DND-41 (cell line): ENCODE data around the gene SLC22A16.
"Not testable (repeated sequence)": the region's sequence is repeated elsewhere in the genome, so short reads cannot be mapped to it uniquely, and the experiment has no call there.

ENCODE experiments used
- ATAC-seq: fragments of 200-7000 bp; cut with Tn5 transposase; 3 replicates; pipeline ENCODE4 v1.9.1; 2021; ENCODE audit warnings: low read depth; ENCODE audit not compliant: insufficient read depth
- DNase-seq: peaks from one replicate; pipeline ENCODE4 v3.0.0-alpha.2; 2020
- H2AFZ ChIP-seq: 2 replicates; pipeline ENCODE4 v1.6.0; 2012; ENCODE audit warnings: low read depth, low read length
- H3K27ac ChIP-seq: 2 replicates; pipeline ENCODE4 v1.5.1; 2012; ENCODE audit warnings: low read length, inconsistent platforms
- H3K27me3 ChIP-seq: fragments of 200-600 bp; sonication (generic); 2 replicates; pipeline ENCODE4 v1.6.0; 2012; ENCODE audit warnings: low read length, mild to moderate bottlenecking, inconsistent platforms; ENCODE audit not compliant: insufficient read depth, poor library complexity
- H3K36me3 ChIP-seq: 2 replicates; pipeline ENCODE4 v1.5.1; 2012; ENCODE audit warnings: low read length, inconsistent platforms; ENCODE audit not compliant: insufficient read depth
- H3K4me1 ChIP-seq: 2 replicates; pipeline ENCODE4 v1.5.1; 2012; ENCODE audit warnings: mild to moderate bottlenecking, low read length; ENCODE audit not compliant: insufficient read depth
- H3K4me2 ChIP-seq: 2 replicates; pipeline ENCODE4 v1.6.0; 2012; ENCODE audit warnings: mild to moderate bottlenecking, moderate library complexity, low read length, inconsistent platforms; ENCODE audit not compliant: insufficient read depth
- H3K4me3 ChIP-seq, 2 experiments: fragments of 200-600 bp in 1 of 2; shearing (Covaris generic) in 1 of 2; 2 replicates each; pipeline ENCODE4 v1.5.1; 2012 to 2016; ENCODE audit warnings: inconsistent platforms in 2 of 2, low read length in 2 of 2, mild to moderate bottlenecking in 2 of 2, low read depth in 1 of 2, moderate library complexity in 1 of 2
- H3K79me2 ChIP-seq: 2 replicates; pipeline ENCODE4 v1.6.0; 2012; ENCODE audit warnings: low read length, inconsistent platforms; ENCODE audit not compliant: insufficient read depth
- H3K9ac ChIP-seq: 2 replicates; pipeline ENCODE4 v1.6.0; 2012; ENCODE audit warnings: low read depth, mild to moderate bottlenecking, inconsistent platforms, low read length, moderate library complexity
- H3K9me3 ChIP-seq: 2 replicates; pipeline ENCODE4 v1.5.1; 2012; ENCODE audit warnings: low read length, moderate library complexity, mild to moderate bottlenecking, inconsistent platforms; ENCODE audit not compliant: insufficient read depth, severe bottlenecking
- H4K20me1 ChIP-seq: 2 replicates; pipeline ENCODE4 v1.6.0; 2012; ENCODE audit warnings: low read length; ENCODE audit not compliant: insufficient read depth
- EZH2 ChIP-seq: IDR thresholded peaks from 3 replicates; pipeline ENCODE4 v1.6.1; 2012; ENCODE audit warnings: borderline replicate concordance, low read depth, mild to moderate bottlenecking, moderate library complexity, low read length, inconsistent platforms; ENCODE audit not compliant: severe bottlenecking
- TF ChIP-seq, protein P1 (sequence below): IDR thresholded peaks from 2 replicates; pipeline ENCODE4 v1.5.1; 2012; ENCODE audit warnings: borderline replicate concordance, low read length, moderate library complexity, mild to moderate bottlenecking; ENCODE audit not compliant: poor library complexity, severe bottlenecking; ENCODE audit errors: extremely low read depth

SLC22A16 gene

DNA sequence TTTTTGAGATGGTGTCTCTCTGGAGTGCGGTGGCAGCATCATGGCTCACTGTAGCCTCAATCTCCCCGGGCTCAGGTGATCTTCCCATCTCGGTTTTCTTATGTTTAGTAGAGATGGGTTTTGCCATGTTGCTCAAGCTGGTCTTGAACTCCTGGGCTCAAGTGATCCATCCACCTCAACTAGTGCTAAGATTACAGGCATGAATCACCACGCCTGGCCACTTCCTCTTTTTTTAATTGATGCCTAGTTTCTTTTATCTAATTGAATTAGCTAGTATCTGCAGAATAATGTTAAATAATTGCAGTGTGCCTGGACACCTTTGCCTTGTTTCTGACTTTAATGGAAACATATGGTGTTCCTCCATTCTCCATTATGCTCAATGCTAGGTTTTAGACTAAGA lies 38.4 kb upstream of the SLC22A16 start:
- Histone ChIP-seq H3K9me3 (no peaks in the 10 kb centered on the region), H3K27me3 (no peaks in the 10 kb centered on the region), H4K20me1 (no peaks in the 10 kb centered on the region), H3K4me1 (no peaks in the 10 kb centered on the region), H3K4me3 (no peak overlapping the region), H3K79me2 (no peaks in the 10 kb centered on the region), H3K4me2 (no peak overlapping the region), H3K9ac (no peak overlapping the region), H3K27ac (no peak overlapping the region), H3K36me3 (no peaks in the 10 kb centered on the region), H2AFZ (no peak overlapping the region)
- no peak for ATAC-seq
- TF ChIP-seq, protein P1, sequence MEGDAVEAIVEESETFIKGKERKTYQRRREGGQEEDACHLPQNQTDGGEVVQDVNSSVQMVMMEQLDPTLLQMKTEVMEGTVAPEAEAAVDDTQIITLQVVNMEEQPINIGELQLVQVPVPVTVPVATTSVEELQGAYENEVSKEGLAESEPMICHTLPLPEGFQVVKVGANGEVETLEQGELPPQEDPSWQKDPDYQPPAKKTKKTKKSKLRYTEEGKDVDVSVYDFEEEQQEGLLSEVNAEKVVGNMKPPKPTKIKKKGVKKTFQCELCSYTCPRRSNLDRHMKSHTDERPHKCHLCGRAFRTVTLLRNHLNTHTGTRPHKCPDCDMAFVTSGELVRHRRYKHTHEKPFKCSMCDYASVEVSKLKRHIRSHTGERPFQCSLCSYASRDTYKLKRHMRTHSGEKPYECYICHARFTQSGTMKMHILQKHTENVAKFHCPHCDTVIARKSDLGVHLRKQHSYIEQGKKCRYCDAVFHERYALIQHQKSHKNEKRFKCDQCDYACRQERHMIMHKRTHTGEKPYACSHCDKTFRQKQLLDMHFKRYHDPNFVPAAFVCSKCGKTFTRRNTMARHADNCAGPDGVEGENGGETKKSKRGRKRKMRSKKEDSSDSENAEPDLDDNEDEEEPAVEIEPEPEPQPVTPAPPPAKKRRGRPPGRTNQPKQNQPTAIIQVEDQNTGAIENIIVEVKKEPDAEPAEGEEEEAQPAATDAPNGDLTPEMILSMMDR, result no peak
- no peak for TF ChIP-seq EZH2
- no peak for DNase-seq

- ATAC-seq (no peak), DNase-seq (no peak)
- H3K27ac ChIP-seq, result no peak overlapping the region
- no peak overlapping the region for H3K4me3 ChIP-seq
- no peaks in the 10 kb centered on the region for H3K27me3 ChIP-seq
- no peak overlapping the region for H3K4me2 ChIP-seq
- no peak overlapping the region for H3K9ac ChIP-seq
- no peak for TF ChIP-seq EZH2
- TF ChIP-seq, protein P1, result no peak
- no peaks in the 10 kb centered on the region for H3K9me3 ChIP-seq
- H3K36me3 ChIP-seq, result no peaks in the 10 kb centered on the region
- no peaks in the 10 kb centered on the region for H4K20me1 ChIP-seq
- no peaks in the 10 kb centered on the region for H3K79me2 ChIP-seq
- no peak overlapping the region for H2AFZ ChIP-seq
- H3K4me1 ChIP-seq, result no peaks in the 10 kb centered on the region
Measured at GRCh38 chr6:110512991-110513390, 36.6 kb upstream of the SLC22A16 start.

- not testable (repeated sequence) for H3K4me2 ChIP-seq, H3K9me3 ChIP-seq, H3K79me2 ChIP-seq, H3K9ac ChIP-seq, H3K27me3 ChIP-seq, H2AFZ ChIP-seq, H4K20me1 ChIP-seq, ATAC-seq, H3K27ac ChIP-seq, H3K4me1 ChIP-seq, H3K4me3 ChIP-seq, H3K36me3 ChIP-seq, DNase-seq
Measured at GRCh38 chr6:110512549-110512948, 36.1 kb upstream of the SLC22A16 start.

- ATAC-seq (no peak), DNase-seq (no peak)
- Histone ChIP-seq H3K4me3 (no peak overlapping the region), H3K79me2 (no peaks in the 10 kb centered on the region), H3K4me2 (no peak overlapping the region), H3K9ac (no peak overlapping the region), H3K4me1 (no peaks in the 10 kb centered on the region), H3K27me3 (no peaks in the 10 kb centered on the region), H4K20me1 (no peaks in the 10 kb centered on the region), H3K27ac (no peak overlapping the region), H3K36me3 (no peaks in the 10 kb centered on the region), H3K9me3 (no peaks in the 10 kb centered on the region), H2AFZ (no peak overlapping the region)
- TF ChIP-seq, protein P1, result no peak
- no peak for TF ChIP-seq EZH2
Measured at GRCh38 chr6:110511401-110511800, 35.0 kb upstream of the SLC22A16 start.
